ENCODE results near the gene HS6ST2. TPM values are rescaled to one million over a fixed set of nuclear protein-coding genes. Genes with fewer than 3 reads are reported as not detected.

Gene HS6ST2
- total RNA-seq, 1 donor from 2014 or later = 1.1 TPM

GRCh38 chrX:132822634-132823012 lies 135.8 kb downstream of the HS6ST2 start:
- Mint-ChIP-seq H3K4me1 (ENCODE audit: unreplicated experiment) (peaks cover 16% of the 10 kb centered on the region), H3K27me3 (ENCODE audit: unreplicated experiment) (no peaks in the 10 kb centered on the region), H3K36me3 (ENCODE audit: low read depth, unreplicated experiment) (no peaks in the 10 kb centered on the region), H3K9me3 (ENCODE audit: unreplicated experiment) (no peaks in the 10 kb centered on the region), H3K27ac (ENCODE audit: unreplicated experiment) (no peak overlapping the region), H3K4me3 (ENCODE audit: unreplicated experiment) (no peak overlapping the region)
- no peak for TF ChIP-seq CTCF (IDR thresholded peaks at IDR 0.05; ENCODE audit: unreplicated experiment)
- no peak for DNase-seq (ENCODE audit: low spot score)

GRCh38 chrX:132821974-132822633 lies 136.3 kb downstream of the HS6ST2 start:
- no peak for DNase-seq (ENCODE audit: low spot score)
- peaks cover 11% of the 10 kb centered on the region for H3K4me1 Mint-ChIP-seq (ENCODE audit: unreplicated experiment)
- H3K9me3 Mint-ChIP-seq (ENCODE audit: unreplicated experiment) = no peaks in the 10 kb centered on the region
- H3K27ac Mint-ChIP-seq (ENCODE audit: unreplicated experiment) = no peak overlapping the region
- H3K4me3 Mint-ChIP-seq (ENCODE audit: unreplicated experiment) = no peak overlapping the region
- no peak for TF ChIP-seq CTCF (IDR thresholded peaks at IDR 0.05; ENCODE audit: unreplicated experiment)
- no peaks in the 10 kb centered on the region for H3K36me3 Mint-ChIP-seq (ENCODE audit: low read depth, unreplicated experiment)
- H3K27me3 Mint-ChIP-seq (ENCODE audit: unreplicated experiment) = no peaks in the 10 kb centered on the region

- TF ChIP-seq CTCF (IDR thresholded peaks at IDR 0.05; ENCODE audit: unreplicated experiment) = no peak
- Mint-ChIP-seq H3K9me3 (ENCODE audit: unreplicated experiment) (no peaks in the 10 kb centered on the region), H3K27me3 (ENCODE audit: unreplicated experiment) (no peaks in the 10 kb centered on the region), H3K36me3 (ENCODE audit: low read depth, unreplicated experiment) (no peaks in the 10 kb centered on the region), H3K27ac (ENCODE audit: unreplicated experiment) (no peak overlapping the region), H3K4me1 (ENCODE audit: unreplicated experiment) (peaks cover 9% of the 10 kb centered on the region), H3K4me3 (ENCODE audit: unreplicated experiment) (no peak overlapping the region)
- DNase-seq (ENCODE audit: low spot score) = no peak
Measured at GRCh38 chrX:132820675-132821074, 137.8 kb downstream of the HS6ST2 start.

- no peak for DNase-seq (ENCODE audit: low spot score)
- Mint-ChIP-seq H3K27me3 (ENCODE audit: unreplicated experiment) (no peaks in the 10 kb centered on the region), H3K4me3 (ENCODE audit: unreplicated experiment) (no peak overlapping the region), H3K27ac (ENCODE audit: unreplicated experiment) (no peak overlapping the region), H3K4me1 (ENCODE audit: unreplicated experiment) (peaks cover 9% of the 10 kb centered on the region), H3K36me3 (ENCODE audit: low read depth, unreplicated experiment) (no peaks in the 10 kb centered on the region), H3K9me3 (ENCODE audit: unreplicated experiment) (no peaks in the 10 kb centered on the region)
- no peak for TF ChIP-seq CTCF (IDR thresholded peaks at IDR 0.05; ENCODE audit: unreplicated experiment)
Measured at GRCh38 chrX:132819711-132820264, 138.6 kb downstream of the HS6ST2 start.

GRCh38 chrX:132818638-132819037 lies 139.8 kb downstream of the HS6ST2 start:
- Mint-ChIP-seq H3K4me1 (ENCODE audit: unreplicated experiment) (peaks cover 9% of the 10 kb centered on the region), H3K9me3 (ENCODE audit: unreplicated experiment) (no peaks in the 10 kb centered on the region), H3K36me3 (ENCODE audit: low read depth, unreplicated experiment) (no peaks in the 10 kb centered on the region), H3K27me3 (ENCODE audit: unreplicated experiment) (no peaks in the 10 kb centered on the region), H3K27ac (ENCODE audit: unreplicated experiment) (no peak overlapping the region), H3K4me3 (ENCODE audit: unreplicated experiment) (no peak overlapping the region)
- DNase-seq (ENCODE audit: low spot score) = no peak
- no peak for TF ChIP-seq CTCF (IDR thresholded peaks at IDR 0.05; ENCODE audit: unreplicated experiment)

Data from endothelial cell (in vitro differentiated cells).